H9 (cell line): ENCODE data around the gene WFDC10A. TPM values are rescaled to one million over a fixed set of nuclear protein-coding genes. Genes with fewer than 3 reads are reported as not detected.

Experiments used
- DNase-seq: peaks from one replicate; pipeline ENCODE4 v3.0.0-alpha.2; 2017
- H2AFZ ChIP-seq: one replicate; pipeline ENCODE4 v1.6.1; 2013; ENCODE audit warnings: mild to moderate bottlenecking, low read length, control low read depth, moderate library complexity
- H2AK5ac ChIP-seq: 2 replicates; pipeline ENCODE4 v1.6.1; 2013; ENCODE audit warnings: low read length, control low read depth, mixed read lengths; ENCODE audit not compliant: insufficient read length
- H2BK120ac ChIP-seq: one replicate; pipeline ENCODE4 v1.6.1; 2013; ENCODE audit warnings: low read depth, mild to moderate bottlenecking, low read length, control low read depth, inconsistent platforms; ENCODE audit not compliant: poor library complexity, severe bottlenecking
- H2BK12ac ChIP-seq: 2 replicates; pipeline ENCODE4 v1.6.1; 2013; ENCODE audit warnings: low read length, control low read depth, mixed read lengths, low read depth; ENCODE audit not compliant: insufficient read length
- H2BK15ac ChIP-seq: 2 replicates; pipeline ENCODE4 v1.6.1; 2013; ENCODE audit warnings: low read depth, low read length, control low read depth
- H2BK20ac ChIP-seq: one replicate; pipeline ENCODE4 v1.6.1; 2013; ENCODE audit warnings: low read depth, mild to moderate bottlenecking, low read length, control low read depth, inconsistent platforms; ENCODE audit not compliant: poor library complexity, severe bottlenecking
- H2BK5ac ChIP-seq: 2 replicates; pipeline ENCODE4 v1.6.1; 2013; ENCODE audit warnings: low read length, control low read depth, mixed read lengths; ENCODE audit not compliant: insufficient read length
- H3K14ac ChIP-seq: 2 replicates; pipeline ENCODE4 v1.6.1; 2013; ENCODE audit warnings: low read length, control low read depth; ENCODE audit not compliant: insufficient read depth
- H3K18ac ChIP-seq: 2 replicates; pipeline ENCODE4 v1.6.1; 2013; ENCODE audit warnings: low read depth, mild to moderate bottlenecking, mixed read lengths, low read length, control low read depth; ENCODE audit not compliant: insufficient read length
- H3K23ac ChIP-seq: 2 replicates; pipeline ENCODE4 v1.6.1; 2013; ENCODE audit warnings: low read length, control low read depth, mixed read lengths, low read depth; ENCODE audit not compliant: insufficient read length
- H3K23me2 ChIP-seq: 2 replicates; pipeline ENCODE4 v1.6.1; 2013; ENCODE audit warnings: low read depth, mild to moderate bottlenecking, mixed read lengths, low read length, control low read depth; ENCODE audit not compliant: insufficient read length, poor library complexity, severe bottlenecking
- H3K27ac ChIP-seq: 2 replicates; pipeline ENCODE4 v1.5.1; 2013; ENCODE audit warnings: low read length, control low read depth, mixed read lengths, low read depth; ENCODE audit not compliant: insufficient read length
- H3K27me3 ChIP-seq: 2 replicates; pipeline ENCODE4 v1.6.1; 2013; ENCODE audit warnings: low read length, control low read depth, inconsistent platforms; ENCODE audit not compliant: insufficient read depth
- H3K4ac ChIP-seq: 2 replicates; pipeline ENCODE4 v1.6.1; 2013; ENCODE audit warnings: low read depth, mild to moderate bottlenecking, control low read depth, inconsistent platforms, low read length, moderate library complexity
- H3K4me1 ChIP-seq: 2 replicates; pipeline ENCODE4 v1.6.1; 2013; ENCODE audit warnings: low read length, control low read depth, inconsistent platforms; ENCODE audit not compliant: insufficient read depth
- H3K4me2 ChIP-seq: 2 replicates; pipeline ENCODE4 v1.6.1; 2013; ENCODE audit warnings: low read length, control low read depth, mixed read lengths; ENCODE audit not compliant: insufficient read length, insufficient read depth
- H3K56ac ChIP-seq: 2 replicates; pipeline ENCODE4 v1.6.1; 2013; ENCODE audit warnings: low read depth, mild to moderate bottlenecking, mixed read lengths, low read length, control low read depth; ENCODE audit not compliant: insufficient read length
- H3K79me1 ChIP-seq: 2 replicates; pipeline ENCODE4 v1.6.1; 2013; ENCODE audit warnings: low read depth, mild to moderate bottlenecking, moderate library complexity, low read length, control low read depth, inconsistent platforms; ENCODE audit not compliant: insufficient read depth, poor library complexity, severe bottlenecking
- H3K79me2 ChIP-seq: 2 replicates; pipeline ENCODE4 v1.6.1; 2013; ENCODE audit warnings: low read length, control low read depth, inconsistent platforms; ENCODE audit not compliant: insufficient read depth
- H3K9ac ChIP-seq: 2 replicates; pipeline ENCODE4 v1.6.1; 2013; ENCODE audit warnings: low read length, control low read depth, mixed read lengths; ENCODE audit not compliant: insufficient read length; ENCODE audit errors: extremely low read depth
- H3K9me3 ChIP-seq: one replicate; pipeline ENCODE4 v1.6.1; 2013; ENCODE audit warnings: low read depth, low read length, inconsistent platforms; ENCODE audit not compliant: control insufficient read depth
- H3T11ph ChIP-seq: one replicate; pipeline ENCODE4 v1.6.1; 2013; ENCODE audit warnings: mild to moderate bottlenecking, low read length, control low read depth, inconsistent platforms
- H4K20me1 ChIP-seq: one replicate; pipeline ENCODE4 v1.6.1; 2013; ENCODE audit not compliant: control insufficient read depth, insufficient read length, insufficient read depth
- H4K5ac ChIP-seq: 2 replicates; pipeline ENCODE4 v1.6.1; 2013; ENCODE audit warnings: low read depth, mild to moderate bottlenecking, mixed read lengths, low read length, control low read depth; ENCODE audit not compliant: insufficient read length
- H4K8ac ChIP-seq: replicated peaks from 2 replicates; pipeline ENCODE4 v1.6.1; 2013; ENCODE audit warnings: low read length, control low read depth, mixed read lengths, low read depth; ENCODE audit not compliant: insufficient read length
- H4K91ac ChIP-seq: 2 replicates; pipeline ENCODE4 v1.6.1; 2013; ENCODE audit warnings: low read depth, mild to moderate bottlenecking, moderate library complexity, mixed read lengths, low read length, control low read depth; ENCODE audit not compliant: insufficient read length
- H3K27ac Mint-ChIP-seq, 3 experiments: 2 replicates in 2 of 3; 3 replicates in 1 of 3; pipeline ENCODE4 v1.8.0; 2020 to 2021; ENCODE audit warnings: mixed read lengths in 3 of 3, mild to moderate bottlenecking in 1 of 3, moderate library complexity in 1 of 3
- H3K27me3 Mint-ChIP-seq: 2 replicates; pipeline ENCODE4 v1.8.0; 2021; ENCODE audit warnings: low read depth, mild to moderate bottlenecking, moderate library complexity, mixed read lengths
- H3K36me3 Mint-ChIP-seq, 3 experiments: 2 replicates in 2 of 3; 3 replicates in 1 of 3; pipeline ENCODE4 v1.8.0; 2020 to 2021; ENCODE audit warnings: low read depth in 3 of 3, mixed read lengths in 3 of 3; ENCODE audit not compliant: insufficient read depth in 1 of 3
- H3K4me1 Mint-ChIP-seq, 2 experiments: 2 replicates each; pipeline ENCODE4 v1.8.0; 2020; ENCODE audit warnings: mixed read lengths in 2 of 2
- H3K4me3 Mint-ChIP-seq, 2 experiments: 2 replicates in 1 of 2; 3 replicates in 1 of 2; pipeline ENCODE4 v1.8.0; 2020 to 2021; ENCODE audit warnings: mild to moderate bottlenecking in 2 of 2, mixed read lengths in 2 of 2, moderate library complexity in 1 of 2
- H3K9me3 Mint-ChIP-seq, 2 experiments: 2 replicates in 1 of 2; 3 replicates in 1 of 2; pipeline ENCODE4 v1.8.0; 2020; ENCODE audit warnings: mild to moderate bottlenecking in 2 of 2, mixed read lengths in 2 of 2, moderate library complexity in 1 of 2
- WGBS: extraction: QIAGEN DNeasy Blood & Tissue Kit; methylation state at CpG from one replicate; pipeline ENCODE4 v1.1.7; 2013; ENCODE audit warnings: missing lambda C conversion rate, low lambda C conversion rate, mixed read lengths; ENCODE audit not compliant: insufficient read length; ENCODE audit errors: extremely low coverage; 5-methylcytosine and 5-hydroxymethylcytosine counted together
- total RNA-seq: library from RNA; stranded (reverse); gene quantifications from 2 replicates; pipeline ENCODE4 v1.2.1, GENCODE V29; 2021
- TF ChIP-seq, protein P1 (sequence below): fragments of 200-600 bp; sonication (generic); conservative IDR thresholded peaks from 3 replicates; pipeline ENCODE4 v1.8.0; 2021; ENCODE audit warnings: antibody characterized with exemption, mild to moderate bottlenecking

The WFDC10A gene
- total RNA-seq, 1 experiment from 2014 or later: not detected

- H3K23me2 ChIP-seq: no peaks in the 10 kb centered on the region
- H4K20me1 ChIP-seq: no peaks in the 10 kb centered on the region
- H3K9me3 ChIP-seq: no peaks in the 10 kb centered on the region
- H3K18ac ChIP-seq: no peak within 1 kb of the TSS
- H3K14ac ChIP-seq: no peak within 1 kb of the TSS
- peaks cover 3% of the 10 kb centered on the region; the same call in 1 of the 2 replicates for H3K4me1 ChIP-seq
- H3K23ac ChIP-seq: no peak within 1 kb of the TSS
- no peak within 1 kb of the TSS for H4K5ac ChIP-seq
- H2BK20ac ChIP-seq: no peak within 1 kb of the TSS
- no peak within 1 kb of the TSS for H2BK120ac ChIP-seq
- Mint-ChIP-seq H3K4me1 (peaks cover 0 to 2% of the 10 kb centered on the region in 2 experiments; a peak in 1 of 4 replicates), H3K9me3 (peaks cover 3 to 5% of the 10 kb centered on the region in 2 experiments; a peak in 4 of 5 replicates), H3K4me3 (no peak within 1 kb of the TSS), H3K27me3 (no peaks in the 10 kb centered on the region; the same call in none of the 2 replicates), H3K36me3 (peaks cover 0 to 3% (median 0%) of the 10 kb centered on the region in 3 experiments; a peak in 2 of 7 replicates), H3K27ac (no peak within 1 kb of the TSS)
- no peak within 1 kb of the TSS for H4K8ac ChIP-seq
- H3K27ac ChIP-seq: no peak within 1 kb of the TSS
- TF ChIP-seq, protein P1, sequence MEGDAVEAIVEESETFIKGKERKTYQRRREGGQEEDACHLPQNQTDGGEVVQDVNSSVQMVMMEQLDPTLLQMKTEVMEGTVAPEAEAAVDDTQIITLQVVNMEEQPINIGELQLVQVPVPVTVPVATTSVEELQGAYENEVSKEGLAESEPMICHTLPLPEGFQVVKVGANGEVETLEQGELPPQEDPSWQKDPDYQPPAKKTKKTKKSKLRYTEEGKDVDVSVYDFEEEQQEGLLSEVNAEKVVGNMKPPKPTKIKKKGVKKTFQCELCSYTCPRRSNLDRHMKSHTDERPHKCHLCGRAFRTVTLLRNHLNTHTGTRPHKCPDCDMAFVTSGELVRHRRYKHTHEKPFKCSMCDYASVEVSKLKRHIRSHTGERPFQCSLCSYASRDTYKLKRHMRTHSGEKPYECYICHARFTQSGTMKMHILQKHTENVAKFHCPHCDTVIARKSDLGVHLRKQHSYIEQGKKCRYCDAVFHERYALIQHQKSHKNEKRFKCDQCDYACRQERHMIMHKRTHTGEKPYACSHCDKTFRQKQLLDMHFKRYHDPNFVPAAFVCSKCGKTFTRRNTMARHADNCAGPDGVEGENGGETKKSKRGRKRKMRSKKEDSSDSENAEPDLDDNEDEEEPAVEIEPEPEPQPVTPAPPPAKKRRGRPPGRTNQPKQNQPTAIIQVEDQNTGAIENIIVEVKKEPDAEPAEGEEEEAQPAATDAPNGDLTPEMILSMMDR: no peak
- no peaks in the 10 kb centered on the region for H3K27me3 ChIP-seq
- H2AFZ ChIP-seq: no peak within 1 kb of the TSS
- no peak within 1 kb of the TSS for H3K4me2 ChIP-seq
- H2AK5ac ChIP-seq: no peak within 1 kb of the TSS
- no CpG with 5 or more reads among the region's 1 CpG for WGBS
- no peak within 1 kb of the TSS for H2BK15ac ChIP-seq
- H3T11ph ChIP-seq: no peak within 1 kb of the TSS
- no peak within 1 kb of the TSS for H2BK12ac ChIP-seq
- H3K79me1 ChIP-seq: no peaks in the 10 kb centered on the region
- no peak within 1 kb of the TSS for H2BK5ac ChIP-seq
- no peaks in the 10 kb centered on the region for H3K79me2 ChIP-seq
- no peak for DNase-seq
- H3K56ac ChIP-seq: no peak within 1 kb of the TSS
- no peak within 1 kb of the TSS for H3K4ac ChIP-seq
- H3K9ac ChIP-seq: no peak within 1 kb of the TSS
- no peak within 1 kb of the TSS for H4K91ac ChIP-seq
Measured at GRCh38 chr20:45670139-45670538, 40.6 kb downstream of the WFDC10A start, which contains the start of gene WFDC11. WFDC11 (minus strand) TSS chr20:45670239; CDS start chr20:45650600, 19,639 bp downstream.
